GM13976 (cell line): ENCODE measurements around the gene CNIH1.
"Not testable (repeated sequence)": the region's sequence is repeated elsewhere in the genome, so short reads cannot be mapped to it uniquely, and the experiment has no call there.

Source experiments
- DNase-seq: peaks from one replicate; pipeline ENCODE4 v3.0.0; 2012; ENCODE audit warnings: low spot score
- in situ Hi-C: fragments of 300-500 bp; cut with MboI; formaldehyde crosslinking; loops from one replicate; pipeline ENCODE4 v1.12.0; 2022; ENCODE audit warnings: low sequenced_read_pairs, mixed read lengths, inconsistent platforms; ENCODE audit not compliant: unreplicated experiment
- TF ChIP-seq, protein P1 (sequence below): IDR thresholded peaks from 2 replicates; pipeline ENCODE4 v1.5.1; 2012; ENCODE audit warnings: borderline replicate concordance, mild to moderate bottlenecking; ENCODE audit not compliant: insufficient read depth; ENCODE audit errors: extremely low read depth, missing control alignments, control extremely low read depth

CNIH1 gene

DNA sequence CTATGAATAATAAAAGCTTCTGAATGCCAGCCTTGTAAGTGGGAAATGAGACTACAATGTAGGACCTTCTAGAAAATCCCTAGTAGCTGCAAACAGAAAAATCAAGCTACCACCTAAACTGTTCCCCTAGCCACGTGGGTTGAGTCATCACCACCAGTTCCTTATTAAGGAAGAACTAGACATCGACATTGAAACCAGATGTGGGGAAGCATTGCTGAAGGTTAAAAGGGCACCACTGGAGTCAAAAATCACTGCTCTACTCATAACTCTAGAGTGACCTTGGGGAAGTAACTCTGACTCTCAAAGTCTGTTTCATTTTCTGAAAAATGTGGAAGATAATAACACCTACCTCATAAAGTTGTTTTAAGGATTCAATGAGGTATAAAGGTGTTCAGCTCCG, 9.4 kb upstream of the CNIH1 start:
- TF ChIP-seq, protein P1, sequence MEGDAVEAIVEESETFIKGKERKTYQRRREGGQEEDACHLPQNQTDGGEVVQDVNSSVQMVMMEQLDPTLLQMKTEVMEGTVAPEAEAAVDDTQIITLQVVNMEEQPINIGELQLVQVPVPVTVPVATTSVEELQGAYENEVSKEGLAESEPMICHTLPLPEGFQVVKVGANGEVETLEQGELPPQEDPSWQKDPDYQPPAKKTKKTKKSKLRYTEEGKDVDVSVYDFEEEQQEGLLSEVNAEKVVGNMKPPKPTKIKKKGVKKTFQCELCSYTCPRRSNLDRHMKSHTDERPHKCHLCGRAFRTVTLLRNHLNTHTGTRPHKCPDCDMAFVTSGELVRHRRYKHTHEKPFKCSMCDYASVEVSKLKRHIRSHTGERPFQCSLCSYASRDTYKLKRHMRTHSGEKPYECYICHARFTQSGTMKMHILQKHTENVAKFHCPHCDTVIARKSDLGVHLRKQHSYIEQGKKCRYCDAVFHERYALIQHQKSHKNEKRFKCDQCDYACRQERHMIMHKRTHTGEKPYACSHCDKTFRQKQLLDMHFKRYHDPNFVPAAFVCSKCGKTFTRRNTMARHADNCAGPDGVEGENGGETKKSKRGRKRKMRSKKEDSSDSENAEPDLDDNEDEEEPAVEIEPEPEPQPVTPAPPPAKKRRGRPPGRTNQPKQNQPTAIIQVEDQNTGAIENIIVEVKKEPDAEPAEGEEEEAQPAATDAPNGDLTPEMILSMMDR = no peak
- DNase-seq = peak; percentile 45
- in situ Hi-C loops = no loop called here

DNA sequence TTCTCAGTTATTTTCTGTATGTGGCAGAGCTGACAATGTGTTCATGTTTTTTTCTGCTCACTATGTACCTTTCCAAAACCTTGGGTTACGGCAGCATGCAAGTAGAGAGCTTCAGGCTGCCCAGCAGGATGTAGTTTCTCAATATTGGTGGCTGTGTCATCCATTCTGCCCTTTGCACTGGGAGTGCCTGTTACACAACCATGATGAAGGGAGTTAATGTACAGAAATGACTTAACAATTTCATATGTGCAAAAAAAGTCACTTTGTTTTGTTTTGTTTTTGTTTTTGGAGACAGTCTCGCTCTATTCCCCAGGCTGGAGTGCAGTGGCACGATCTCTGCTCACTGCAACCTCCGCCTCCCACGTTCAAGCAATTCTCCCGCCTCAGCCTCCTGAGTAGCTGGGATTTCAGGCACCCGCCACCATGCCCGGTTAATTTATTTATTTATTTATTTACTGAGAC, 6.1 kb upstream of the CNIH1 start:
- no peak for DNase-seq
- in situ Hi-C loops = no loop called here
- TF ChIP-seq, protein P1 = no peak

DNA sequence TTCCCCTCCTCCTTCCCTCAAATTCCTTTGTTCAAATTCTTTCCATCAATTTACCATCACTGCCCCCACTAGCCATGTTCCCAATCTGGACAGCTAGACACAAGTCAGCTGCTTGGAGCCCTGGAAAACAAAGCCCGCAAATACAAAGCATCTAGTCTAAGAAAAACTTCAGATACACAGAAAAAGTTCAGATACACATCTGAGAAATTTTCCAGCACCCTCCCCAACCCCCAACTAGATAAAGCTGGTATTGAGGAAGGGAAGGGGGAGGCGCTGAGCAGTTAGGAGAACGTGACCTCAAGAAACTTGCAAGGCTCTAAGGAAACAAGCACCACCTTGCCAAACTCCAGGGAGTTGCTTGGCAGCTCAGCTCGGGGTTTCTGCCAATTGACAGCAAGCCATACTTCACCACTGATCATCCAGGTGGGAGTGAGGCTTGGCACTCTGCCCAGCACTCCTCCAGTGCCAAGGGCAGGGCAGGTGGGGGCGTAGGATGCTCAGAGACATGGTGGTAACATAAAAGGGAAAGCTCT, 5.1 kb upstream of the CNIH1 start:
- TF ChIP-seq, protein P1 = no peak
- DNase-seq = no peak
- in situ Hi-C loops = no loop called here

DNA sequence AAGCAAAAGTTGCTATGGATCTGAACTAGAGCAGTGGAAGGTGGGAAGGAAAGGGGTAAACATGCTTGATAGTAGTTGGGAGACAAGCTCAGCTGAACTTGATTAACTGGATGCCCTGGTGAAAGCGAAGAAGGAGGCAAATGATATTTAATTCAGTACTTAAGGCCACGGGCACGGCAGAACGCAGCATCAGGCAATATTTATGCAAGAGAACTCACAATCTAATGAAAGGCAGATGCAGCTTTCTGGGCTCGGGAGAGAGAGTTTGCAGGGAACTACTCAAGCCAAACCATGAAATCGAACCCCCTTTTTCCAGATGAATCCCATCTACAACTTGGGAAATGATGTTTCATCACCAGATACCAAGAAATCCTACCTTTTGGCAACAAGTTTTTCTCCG, 3.5 kb upstream of the CNIH1 start:
- in situ Hi-C loops = no loop called here

DNA sequence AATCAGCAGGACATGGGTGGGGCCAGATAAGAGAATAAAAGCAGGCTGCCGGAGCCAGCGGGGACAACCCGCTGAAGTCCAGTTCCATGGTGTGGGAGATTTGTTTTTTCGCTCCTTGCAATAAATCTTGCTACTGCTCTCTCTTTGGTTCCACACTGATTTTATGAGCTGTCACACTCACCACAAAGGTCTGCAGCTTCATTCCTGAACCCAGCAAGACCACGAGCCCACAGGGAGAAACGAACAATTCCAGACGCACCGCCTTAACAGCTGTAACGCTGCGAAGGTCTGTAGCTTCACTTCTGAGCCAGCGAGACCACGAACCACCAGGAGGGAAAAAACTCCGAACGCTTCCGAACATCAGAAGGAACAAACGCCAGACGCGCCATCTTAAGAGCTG, 2.8 kb upstream of the CNIH1 start:
- in situ Hi-C loops = no loop called here

More for the DNA sequence above, 3.5 kb upstream of the CNIH1 start:
- DNase-seq = no peak
- TF ChIP-seq, protein P1 = no peak

DNA sequence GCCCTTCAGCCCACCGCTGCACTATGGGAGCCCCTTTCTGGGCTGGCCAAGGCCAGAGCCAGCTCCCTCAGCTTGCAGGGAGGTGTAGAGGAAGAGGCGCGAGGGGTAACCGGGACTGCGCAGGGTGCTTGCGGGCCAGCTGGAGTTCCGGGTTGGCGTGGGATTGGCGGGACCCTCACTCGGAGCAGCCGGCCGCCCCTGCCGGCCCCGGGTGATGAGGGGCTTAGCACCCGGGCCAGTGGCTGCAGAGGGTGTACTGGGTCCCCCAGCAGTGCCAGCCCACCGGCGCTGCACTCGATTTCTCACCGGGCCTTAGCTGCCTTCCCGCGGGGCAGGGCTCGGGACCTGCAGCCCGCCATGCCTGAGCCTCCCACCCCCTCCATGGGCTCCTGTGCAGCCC, 1.8 kb upstream of the CNIH1 start:
- in situ Hi-C loops, DNase-seq: not testable (repeated sequence)

More for the DNA sequence above, 2.8 kb upstream of the CNIH1 start:
- no peak for DNase-seq
- TF ChIP-seq, protein P1 = no peak

DNA sequence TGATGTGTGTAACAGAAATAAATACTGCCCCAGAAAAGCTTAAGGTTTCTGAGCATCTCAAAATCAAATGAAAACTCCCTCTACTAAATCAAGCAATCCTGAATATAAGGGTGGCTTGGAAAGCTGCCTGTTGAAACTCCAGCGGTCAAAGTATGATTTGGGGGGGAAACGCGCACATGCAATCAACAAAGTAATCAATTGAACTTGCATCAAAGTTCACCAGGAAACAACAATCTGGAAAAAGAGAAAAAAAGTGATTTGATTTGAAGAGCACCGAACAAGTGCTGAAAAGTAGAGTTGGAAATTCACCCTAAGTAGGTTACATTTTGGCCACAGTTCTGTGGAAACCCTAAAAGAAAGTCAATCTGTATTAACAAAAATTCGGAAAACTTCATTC, 700 bp downstream of the CNIH1 start:
- in situ Hi-C loops = no loop called here
- TF ChIP-seq, protein P1 = no peak
- DNase-seq = no peak
